ENCODE data around the gene RBM43. TPM values are rescaled to one million over a fixed set of nuclear protein-coding genes. Genes with fewer than 3 reads are reported as not detected.
A peak's percentile ranks its signal among the peaks of the same experiment; 100 is the strongest.

The RBM43 gene
- total RNA-seq, 2 donors from 2014 or later: 2.4 to 3.8 TPM

- Histone ChIP-seq H3K9ac (ENCODE audit: low read depth in 2 of 2, low read length in 2 of 2) (peak overlapping the region; percentile 76 to 78), H3K4me1 (no peaks in the 10 kb centered on the region), H3K27me3 (no peaks in the 10 kb centered on the region), H3K36me3 (no peaks in the 10 kb centered on the region), H3K9me3 (no peaks in the 10 kb centered on the region), H3K27ac (peak overlapping the region; percentile 96), H3K4me3 (peak overlapping the region; percentile 69)
- intact Hi-C loops (cut with DNase I): loop anchor here (10.0 kb wide), 1 partner anchor 174 kb away; no protein-coding TSS in a partner anchor
- TF ChIP-seq CTCF (IDR thresholded peaks at IDR 0.05): no peak
- DNase-seq: no peak
Measured at GRCh38 chr2:151260573-151261230, 961 bp downstream of the RBM43 start.

GRCh38 chr2:151258121-151258520 is 3.5 kb downstream of the RBM43 start:
- Histone ChIP-seq H3K27ac (no peak overlapping the region), H3K4me3 (no peak overlapping the region), H3K9ac (ENCODE audit: low read depth in 2 of 2, low read length in 2 of 2) (no peak overlapping the region), H3K4me1 (no peaks in the 10 kb centered on the region), H3K9me3 (no peaks in the 10 kb centered on the region), H3K36me3 (no peaks in the 10 kb centered on the region), H3K27me3 (no peaks in the 10 kb centered on the region)
- no peak for DNase-seq
- intact Hi-C loops (cut with DNase I): no loop called here
- TF ChIP-seq CTCF (IDR thresholded peaks at IDR 0.05): no peak

- H3K4me1 ChIP-seq: no peaks in the 10 kb centered on the region
- no peak for TF ChIP-seq CTCF (IDR thresholded peaks at IDR 0.05)
- intact Hi-C loops (cut with DNase I): no loop called here
- no peak overlapping the region for H3K4me3 ChIP-seq
- no peak overlapping the region for H3K9ac ChIP-seq (ENCODE audit: low read depth in 2 of 2, low read length in 2 of 2)
- no peaks in the 10 kb centered on the region for H3K36me3 ChIP-seq
- H3K9me3 ChIP-seq: no peaks in the 10 kb centered on the region
- DNase-seq: no peak
- no peaks in the 10 kb centered on the region for H3K27me3 ChIP-seq
- H3K27ac ChIP-seq: no peak overlapping the region
Measured at GRCh38 chr2:151252646-151253045, 9.0 kb downstream of the RBM43 start.

GRCh38 chr2:151251012-151251411 is 10.7 kb downstream of the RBM43 start:
- Histone ChIP-seq H3K27me3 (no peaks in the 10 kb centered on the region), H3K9me3 (no peaks in the 10 kb centered on the region), H3K9ac (ENCODE audit: low read depth in 2 of 2, low read length in 2 of 2) (no peak overlapping the region), H3K36me3 (no peaks in the 10 kb centered on the region), H3K4me1 (no peaks in the 10 kb centered on the region), H3K27ac (no peak overlapping the region), H3K4me3 (no peak overlapping the region)
- intact Hi-C loops (cut with DNase I): no loop called here
- TF ChIP-seq CTCF (IDR thresholded peaks at IDR 0.05): no peak
- DNase-seq: no peak

- Histone ChIP-seq H3K27ac (no peak overlapping the region), H3K4me1 (no peaks in the 10 kb centered on the region), H3K9me3 (no peaks in the 10 kb centered on the region), H3K4me3 (no peak overlapping the region), H3K9ac (ENCODE audit: low read depth in 2 of 2, low read length in 2 of 2) (no peak overlapping the region), H3K36me3 (no peaks in the 10 kb centered on the region), H3K27me3 (no peaks in the 10 kb centered on the region)
- DNase-seq: no peak
- no peak for TF ChIP-seq CTCF (IDR thresholded peaks at IDR 0.05)
- intact Hi-C loops (cut with DNase I): no loop called here
Measured at GRCh38 chr2:151247432-151247831, 14.2 kb downstream of the RBM43 start.
